Skin of body (tissue), 2 donors: ENCODE measurements around the gene ISY1. TPM values are rescaled to one million over a fixed set of nuclear protein-coding genes. Genes with fewer than 3 reads are reported as not detected.
A peak's percentile ranks its signal among the peaks of the same experiment; 100 is the strongest.
"Not testable (repeated sequence)": the region's sequence is repeated elsewhere in the genome, so short reads cannot be mapped to it uniquely, and the experiment has no call there.

Source experiments
- DNase-seq: peaks from one replicate; lab custom pipeline; 2025; lab: John Stamatoyannopoulos, UW
- total RNA-seq: library from RNA; depleted of rRNA; stranded (reverse); fragments of >200 nt; gene quantifications from one replicate; pipeline ENCODE4 v1.2.3, GENCODE V29; 2014

ISY1 gene
- total RNA-seq: 19.5 TPM

- peak; percentile 96 for DNase-seq
These were observed at the start of gene ISY1 for GRCh38 chr3:129160891-129161859. ISY1 (minus strand) TSS chr3:129161063; CDS start chr3:129160975, 88 bp downstream.

DNA sequence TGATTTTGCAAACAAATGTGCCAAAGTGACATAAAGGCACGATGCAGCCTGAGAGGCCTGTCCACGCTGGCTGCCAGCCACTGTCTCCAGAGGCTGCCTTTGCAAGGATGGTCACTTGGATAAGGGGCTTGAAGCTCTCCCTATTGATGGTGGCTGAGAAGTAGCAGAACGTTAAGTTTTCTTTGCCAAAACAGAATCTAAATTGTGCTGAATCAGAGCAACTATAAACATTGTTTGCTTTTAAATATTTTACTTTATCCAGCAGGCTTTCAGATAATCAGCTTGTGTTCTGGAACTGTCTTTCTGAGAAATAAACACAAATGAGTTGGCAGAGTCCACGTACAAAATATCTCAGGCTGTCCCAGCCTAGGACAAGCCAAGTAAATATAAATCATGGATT lies 46.6 kb upstream of the ISY1 start:
- DNase-seq: peak; percentile 57

DNA sequence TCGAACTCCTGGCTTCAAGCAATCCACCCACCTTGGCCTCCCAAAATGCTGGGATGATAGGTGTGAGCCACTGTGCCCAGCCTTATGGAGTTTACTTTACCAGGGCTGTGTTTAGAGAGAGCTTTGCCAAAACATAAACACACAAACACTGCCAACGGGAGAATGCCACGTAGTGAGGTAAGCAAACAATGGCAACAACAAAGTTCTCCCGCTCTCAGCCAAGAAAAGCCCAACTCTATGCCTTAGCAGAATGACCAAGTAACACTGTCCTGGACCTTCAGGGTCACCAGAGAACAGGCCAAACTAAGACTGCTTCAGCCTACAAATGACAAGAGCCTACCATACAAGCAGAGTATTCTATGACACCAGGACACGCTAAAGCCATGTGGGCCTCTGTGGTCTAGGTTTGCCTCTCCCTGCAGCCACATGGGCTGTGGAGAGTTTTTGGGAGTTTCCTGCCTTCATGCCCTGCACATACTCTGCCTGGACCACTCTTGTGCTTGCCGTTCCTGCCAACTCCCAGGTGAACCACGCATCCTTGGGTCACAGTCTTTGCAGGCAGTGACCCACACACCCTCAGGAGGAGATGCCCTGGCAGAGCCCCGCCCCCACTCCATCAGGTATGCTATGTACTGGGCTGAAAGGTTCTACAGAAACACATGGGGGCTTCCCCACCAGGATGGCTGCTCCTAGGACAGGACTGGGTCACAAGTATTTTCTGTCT lies 44.4 kb upstream of the ISY1 start:
- DNase-seq: no peak

DNA sequence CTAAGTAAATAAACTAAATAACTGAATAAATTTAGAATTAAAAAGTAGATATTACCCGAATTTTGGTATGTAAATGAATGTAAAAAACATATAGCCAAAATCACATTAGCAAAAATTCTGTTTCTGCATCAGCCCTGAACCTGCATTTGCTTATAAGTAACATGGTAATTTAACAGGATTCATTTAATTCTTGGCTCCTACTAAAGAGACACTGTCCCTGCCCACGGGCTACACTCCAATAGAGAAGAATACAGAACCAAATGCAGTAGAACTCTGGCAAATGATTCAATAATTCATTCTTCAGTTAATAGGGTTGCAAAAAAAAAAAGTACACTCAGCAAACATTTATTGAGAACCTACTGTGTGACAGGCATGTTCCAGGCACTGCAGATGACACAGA lies 43.6 kb upstream of the ISY1 start:
- no peak for DNase-seq

DNA sequence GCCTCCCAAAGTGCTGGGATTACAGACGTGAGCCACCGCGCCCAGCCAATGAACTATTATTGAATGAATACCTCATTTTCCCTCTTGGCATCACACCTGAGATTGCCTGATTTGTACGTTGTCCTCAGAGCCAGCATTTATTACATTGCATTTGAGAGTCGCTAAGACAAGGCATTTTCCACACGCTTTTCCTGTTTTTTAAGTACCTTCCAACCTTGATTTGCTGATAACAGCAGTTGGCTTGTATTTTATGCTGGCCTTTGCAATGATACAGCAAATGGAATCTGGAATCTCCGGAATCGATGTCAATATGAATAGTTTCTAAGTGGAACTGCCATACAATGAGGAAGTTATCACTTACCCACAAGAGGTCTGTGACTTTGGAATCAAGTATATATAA lies 38.5 kb upstream of the ISY1 start:
- DNase-seq: no peak

- no peak for DNase-seq
These were observed 36.5 kb upstream of the ISY1 start for GRCh38 chr3:129197321-129197720.

GRCh38 chr3:129196601-129197000 lies 35.7 kb upstream of the ISY1 start:
- DNase-seq: no peak

GRCh38 chr3:129195731-129196256 lies 34.9 kb upstream of the ISY1 start:
- no peak for DNase-seq

DNA sequence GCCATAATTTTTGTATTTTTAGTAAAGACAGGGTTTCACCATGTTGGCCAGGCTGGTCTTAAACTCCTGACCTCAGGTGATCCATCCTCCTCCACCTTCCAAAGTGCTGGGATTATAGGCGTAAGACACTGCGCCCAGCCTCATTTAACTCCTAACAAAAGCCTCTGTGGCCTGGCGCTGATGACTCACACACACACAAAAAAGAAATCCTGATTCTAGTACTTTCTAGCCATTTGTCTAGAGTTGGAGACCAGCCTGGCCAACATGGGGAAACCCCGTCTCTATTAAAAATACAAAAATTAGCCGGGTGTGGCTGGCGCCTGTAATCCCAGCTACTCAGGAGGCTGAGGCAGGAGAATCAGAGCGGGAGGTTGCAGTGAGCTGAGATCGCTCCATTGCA lies 28.9 kb upstream of the ISY1 start:
- DNase-seq: not testable (repeated sequence)

- DNase-seq: no peak
These were observed 27.0 kb upstream of the ISY1 start for GRCh38 chr3:129187857-129188256.

DNA sequence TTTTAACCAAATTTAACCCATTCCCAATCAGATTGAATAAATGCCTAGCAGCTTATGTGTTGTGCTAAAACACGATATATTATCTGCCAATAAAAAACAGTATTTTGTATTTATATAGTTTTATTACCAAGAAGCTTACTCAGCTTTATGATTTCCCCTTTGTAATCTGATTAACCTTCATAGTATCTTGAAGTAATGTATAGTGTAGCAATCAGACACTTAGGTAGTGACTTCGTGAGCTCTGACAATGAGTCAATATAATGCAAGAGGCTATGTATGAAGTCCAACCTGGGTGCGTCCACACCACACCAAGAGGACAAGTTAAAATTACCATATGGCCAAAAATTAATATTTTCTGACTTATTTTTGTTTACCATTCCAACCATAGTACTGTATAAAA lies 24.9 kb upstream of the ISY1 start:
- DNase-seq: no peak

GRCh38 chr3:129184784-129185542 lies 24.1 kb upstream of the ISY1 start:
- DNase-seq: not testable (repeated sequence)

GRCh38 chr3:129184396-129184657 lies 23.5 kb upstream of the ISY1 start:
- peak; percentile 46 for DNase-seq

DNA sequence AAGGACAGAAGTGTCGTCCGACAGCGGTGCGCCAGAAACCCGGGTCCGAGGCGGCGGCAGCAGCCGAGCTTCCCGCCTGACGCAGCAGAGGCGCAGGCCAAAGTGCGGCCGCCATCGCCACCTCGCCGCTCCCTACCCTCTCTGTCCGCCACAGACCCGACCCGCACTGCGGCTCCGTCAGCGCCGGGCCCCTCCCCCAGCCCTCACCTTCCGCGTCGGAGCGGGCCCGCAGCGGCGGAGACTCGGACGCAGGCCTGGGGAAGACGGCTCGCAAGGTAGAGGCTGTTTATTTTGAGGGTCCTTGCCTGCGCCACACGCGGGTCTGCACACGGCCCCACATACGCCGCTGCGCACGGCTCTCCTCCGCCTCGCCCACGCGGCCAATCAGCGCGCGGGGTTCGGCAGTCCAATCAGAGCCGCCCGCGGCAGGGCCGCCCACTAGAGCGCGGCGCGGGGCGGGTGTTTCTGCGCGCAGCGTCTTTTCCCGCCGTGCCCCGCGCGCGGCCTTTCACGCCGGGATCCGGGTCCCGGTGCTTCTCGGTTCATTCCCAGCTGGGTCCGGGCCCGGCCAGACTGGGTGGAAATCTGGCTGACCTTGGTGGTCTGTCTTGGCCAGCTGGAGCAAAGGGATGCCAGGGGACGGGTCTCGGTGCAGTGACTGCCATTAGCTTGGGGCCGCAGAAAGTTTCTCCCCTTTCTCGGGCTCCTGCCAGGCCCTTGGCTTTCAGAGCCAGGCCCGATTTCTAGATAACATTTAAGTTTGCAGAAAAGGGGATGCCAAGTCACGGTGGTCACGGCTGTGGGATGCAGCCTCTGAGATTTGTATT lies 22.9 kb upstream of the ISY1 start, which contains the start of gene CNBP:
Gene CNBP (minus strand): TSS at position 328 of the 827 bp plus-strand sequence. CDS start 12,139 bp downstream, outside the sequence.
- peak; percentile 93 for DNase-seq

DNA sequence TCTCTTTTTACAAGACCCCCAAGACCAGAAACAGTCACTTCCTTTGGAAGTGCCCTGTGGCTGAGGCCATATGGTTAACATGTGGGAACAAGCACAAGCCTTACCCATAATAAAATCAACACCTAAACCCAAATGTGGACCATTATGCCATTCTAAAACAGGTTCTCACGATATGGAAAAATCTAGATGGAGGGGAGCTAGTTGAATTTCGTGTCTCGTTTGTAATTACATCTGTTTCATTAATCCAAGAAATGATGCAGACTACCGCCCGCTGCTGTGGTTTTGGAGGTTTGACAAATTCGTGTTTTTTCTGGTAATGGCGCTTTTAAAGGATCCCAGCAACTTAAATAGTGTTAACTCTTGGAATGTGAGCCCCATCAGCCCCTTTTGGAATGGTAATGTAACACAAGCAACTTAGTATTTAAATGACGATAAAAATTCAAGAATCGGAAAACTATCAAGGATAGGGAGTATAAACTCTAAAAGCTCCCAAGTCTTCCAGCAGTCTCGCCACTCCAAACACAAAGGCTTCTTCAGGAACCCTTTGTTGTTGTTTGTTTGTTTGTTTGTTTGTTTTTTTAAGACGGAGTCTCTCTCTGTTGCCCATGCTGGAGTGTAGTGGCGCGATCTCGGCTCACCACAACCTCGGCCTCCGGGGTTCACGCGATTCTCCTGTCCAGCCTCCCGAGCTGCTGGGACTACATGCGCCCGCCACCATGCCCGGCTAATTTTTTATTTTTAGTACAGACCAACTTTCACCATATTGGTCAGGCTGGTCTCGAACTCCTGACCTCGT lies 21.7 kb upstream of the ISY1 start:
- DNase-seq: peak; percentile 63

- DNase-seq: no peak
These were observed 21.0 kb upstream of the ISY1 start for GRCh38 chr3:129181819-129182218.

GRCh38 chr3:129180461-129180860 lies 19.6 kb upstream of the ISY1 start:
- DNase-seq: no peak

GRCh38 chr3:129176051-129176450 lies 15.2 kb upstream of the ISY1 start:
- DNase-seq: no peak

- no peak for DNase-seq
These were observed 12.9 kb upstream of the ISY1 start for GRCh38 chr3:129173725-129174124.

DNA sequence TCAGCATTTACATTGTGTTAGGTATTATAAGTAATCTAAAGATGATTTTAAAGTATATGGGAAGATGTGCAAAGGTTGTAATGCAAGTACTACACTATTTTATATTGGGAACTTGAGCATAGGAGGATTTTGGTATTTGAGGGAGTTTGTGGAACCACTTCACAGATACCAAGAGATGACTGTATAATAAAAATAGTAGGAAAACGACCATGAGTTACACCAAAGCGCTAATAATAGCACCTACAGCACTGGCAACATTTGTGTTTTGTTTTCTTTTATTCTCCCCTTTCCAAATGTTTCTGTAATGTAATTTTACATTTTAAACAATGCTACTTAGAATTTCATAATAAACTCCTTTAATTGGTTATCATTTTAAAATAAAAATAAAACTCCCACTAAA lies 12.3 kb upstream of the ISY1 start:
- DNase-seq: no peak
